OCI-LY7 (cell line): ENCODE results near the gene DAPK1.

Experiments used
- CTCF ChIP-seq: fragments of 200-600 bp; sonication (generic); conservative IDR thresholded peaks from 2 replicates; pipeline ENCODE4 v1.5.1; 2014; ENCODE audit warnings: mild to moderate bottlenecking, antibody characterized with exemption, low read length, moderate library complexity, mixed read lengths
- EZH2phosphoT487 ChIP-seq: fragments of 200-600 bp; sonication (generic); IDR thresholded peaks from 2 replicates; pipeline ENCODE4 v1.6.1; 2018; ENCODE audit warnings: low read depth, borderline replicate concordance, mild to moderate bottlenecking, mixed run types, antibody characterized with exemption, low read length, moderate library complexity, mixed read lengths

GRCh38 chr9:87620731-87621322 is 123.2 kb downstream of the DAPK1 start:
- TF ChIP-seq EZH2phosphoT487: no peak
- no peak for TF ChIP-seq CTCF
